ENCODE data around the gene NDUFS2. TPM values are rescaled to one million over a fixed set of nuclear protein-coding genes. Genes with fewer than 3 reads are reported as not detected.

Gene NDUFS2
- total and polyA plus RNA-seq, 9 of the 15 experiments (the other 6 are each of a cell fraction or from before 2014, with no cell fraction given): 70.0 to 176 (median 141) TPM

GRCh38 chr1:161219078-161219892, 17.1 kb downstream of the NDUFS2 start (continued):
- TF ChIP-seq, protein P1, sequence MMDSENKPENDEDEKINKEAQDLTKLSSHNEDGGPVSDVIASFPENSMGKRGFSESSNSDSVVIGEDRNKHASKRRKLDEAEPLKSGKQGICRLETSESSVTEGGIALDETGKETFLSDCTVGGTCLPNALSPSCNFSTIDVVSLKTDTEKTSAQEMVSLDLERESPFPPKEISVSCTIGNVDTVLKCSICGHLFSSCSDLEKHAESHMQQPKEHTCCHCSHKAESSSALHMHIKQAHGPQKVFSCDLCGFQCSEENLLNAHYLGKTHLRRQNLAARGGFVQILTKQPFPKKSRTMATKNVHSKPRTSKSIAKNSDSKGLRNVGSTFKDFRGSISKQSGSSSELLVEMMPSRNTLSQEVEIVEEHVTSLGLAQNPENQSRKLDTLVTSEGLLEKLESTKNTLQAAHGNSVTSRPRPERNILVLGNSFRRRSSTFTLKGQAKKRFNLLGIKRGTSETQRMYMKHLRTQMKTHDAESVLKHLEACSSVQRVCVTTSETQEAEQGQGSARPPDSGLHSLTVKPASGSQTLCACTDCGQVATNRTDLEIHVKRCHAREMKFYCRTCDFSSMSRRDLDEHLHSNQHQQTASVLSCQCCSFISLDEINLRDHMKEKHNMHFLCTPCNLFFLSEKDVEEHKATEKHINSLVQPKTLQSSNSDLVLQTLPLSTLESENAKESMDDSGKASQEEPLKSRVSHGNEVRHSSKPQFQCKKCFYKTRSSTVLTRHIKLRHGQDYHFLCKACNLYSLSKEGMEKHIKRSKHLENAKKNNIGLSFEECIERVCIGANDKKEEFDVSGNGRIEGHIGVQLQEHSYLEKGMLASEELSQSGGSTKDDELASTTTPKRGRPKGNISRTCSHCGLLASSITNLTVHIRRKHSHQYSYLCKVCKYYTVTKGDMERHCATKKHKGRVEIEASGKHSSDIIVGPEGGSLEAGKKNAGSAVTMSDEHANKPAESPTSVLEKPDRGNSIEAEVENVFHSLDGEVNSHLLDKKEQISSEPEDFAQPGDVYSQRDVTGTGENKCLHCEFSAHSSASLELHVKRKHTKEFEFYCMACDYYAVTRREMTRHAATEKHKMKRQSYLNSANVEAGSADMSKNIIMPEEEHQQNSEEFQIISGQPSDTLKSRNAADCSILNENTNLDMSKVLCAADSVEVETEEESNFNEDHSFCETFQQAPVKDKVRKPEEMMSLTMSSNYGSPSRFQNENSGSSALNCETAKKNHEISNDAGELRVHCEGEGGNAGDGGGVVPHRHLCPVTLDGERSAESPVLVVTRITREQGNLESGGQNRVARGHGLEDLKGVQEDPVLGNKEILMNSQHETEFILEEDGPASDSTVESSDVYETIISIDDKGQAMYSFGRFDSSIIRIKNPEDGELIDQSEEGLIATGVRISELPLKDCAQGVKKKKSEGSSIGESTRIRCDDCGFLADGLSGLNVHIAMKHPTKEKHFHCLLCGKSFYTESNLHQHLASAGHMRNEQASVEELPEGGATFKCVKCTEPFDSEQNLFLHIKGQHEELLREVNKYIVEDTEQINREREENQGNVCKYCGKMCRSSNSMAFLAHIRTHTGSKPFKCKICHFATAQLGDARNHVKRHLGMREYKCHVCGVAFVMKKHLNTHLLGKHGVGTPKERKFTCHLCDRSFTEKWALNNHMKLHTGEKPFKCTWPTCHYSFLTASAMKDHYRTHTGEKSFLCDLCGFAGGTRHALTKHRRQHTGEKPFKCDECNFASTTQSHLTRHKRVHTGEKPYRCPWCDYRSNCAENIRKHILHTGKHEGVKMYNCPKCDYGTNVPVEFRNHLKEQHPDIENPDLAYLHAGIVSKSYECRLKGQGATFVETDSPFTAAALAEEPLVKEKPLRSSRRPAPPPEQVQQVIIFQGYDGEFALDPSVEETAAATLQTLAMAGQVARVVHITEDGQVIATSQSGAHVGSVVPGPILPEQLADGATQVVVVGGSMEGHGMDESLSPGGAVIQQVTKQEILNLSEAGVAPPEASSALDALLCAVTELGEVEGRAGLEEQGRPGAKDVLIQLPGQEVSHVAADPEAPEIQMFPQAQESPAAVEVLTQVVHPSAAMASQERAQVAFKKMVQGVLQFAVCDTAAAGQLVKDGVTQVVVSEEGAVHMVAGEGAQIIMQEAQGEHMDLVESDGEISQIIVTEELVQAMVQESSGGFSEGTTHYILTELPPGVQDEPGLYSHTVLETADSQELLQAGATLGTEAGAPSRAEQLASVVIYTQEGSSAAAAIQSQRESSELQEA (IDR thresholded peaks at IDR 0.05; ENCODE audit: low read depth): no peak
- no peak for TF ChIP-seq SPI1 (IDR thresholded peaks at IDR 0.05; ENCODE audit: borderline replicate concordance, low read depth, low read length)
- no peak for TF ChIP-seq MTF1 (CRISPR knock-in tag; IDR thresholded peaks at IDR 0.05; ENCODE audit: borderline replicate concordance)
- TF ChIP-seq CXXC5 (CRISPR knock-in tag; IDR thresholded peaks at IDR 0.05): no peak
- no peak for TF ChIP-seq FOS (IDR thresholded peaks at IDR 0.05; ENCODE audit: extremely low read depth, insufficient read length)
- TF ChIP-seq, protein P2, sequence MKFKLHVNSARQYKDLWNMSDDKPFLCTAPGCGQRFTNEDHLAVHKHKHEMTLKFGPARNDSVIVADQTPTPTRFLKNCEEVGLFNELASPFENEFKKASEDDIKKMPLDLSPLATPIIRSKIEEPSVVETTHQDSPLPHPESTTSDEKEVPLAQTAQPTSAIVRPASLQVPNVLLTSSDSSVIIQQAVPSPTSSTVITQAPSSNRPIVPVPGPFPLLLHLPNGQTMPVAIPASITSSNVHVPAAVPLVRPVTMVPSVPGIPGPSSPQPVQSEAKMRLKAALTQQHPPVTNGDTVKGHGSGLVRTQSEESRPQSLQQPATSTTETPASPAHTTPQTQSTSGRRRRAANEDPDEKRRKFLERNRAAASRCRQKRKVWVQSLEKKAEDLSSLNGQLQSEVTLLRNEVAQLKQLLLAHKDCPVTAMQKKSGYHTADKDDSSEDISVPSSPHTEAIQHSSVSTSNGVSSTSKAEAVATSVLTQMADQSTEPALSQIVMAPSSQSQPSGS (CRISPR knock-in tag; IDR thresholded peaks at IDR 0.05): no peak
- TF ChIP-seq OTX1 (CRISPR knock-in tag; IDR thresholded peaks at IDR 0.05): no peak
- TF ChIP-seq ZNF79 (CRISPR knock-in tag; IDR thresholded peaks at IDR 0.05; ENCODE audit: low read depth): no peak
- TF ChIP-seq, protein P3, sequence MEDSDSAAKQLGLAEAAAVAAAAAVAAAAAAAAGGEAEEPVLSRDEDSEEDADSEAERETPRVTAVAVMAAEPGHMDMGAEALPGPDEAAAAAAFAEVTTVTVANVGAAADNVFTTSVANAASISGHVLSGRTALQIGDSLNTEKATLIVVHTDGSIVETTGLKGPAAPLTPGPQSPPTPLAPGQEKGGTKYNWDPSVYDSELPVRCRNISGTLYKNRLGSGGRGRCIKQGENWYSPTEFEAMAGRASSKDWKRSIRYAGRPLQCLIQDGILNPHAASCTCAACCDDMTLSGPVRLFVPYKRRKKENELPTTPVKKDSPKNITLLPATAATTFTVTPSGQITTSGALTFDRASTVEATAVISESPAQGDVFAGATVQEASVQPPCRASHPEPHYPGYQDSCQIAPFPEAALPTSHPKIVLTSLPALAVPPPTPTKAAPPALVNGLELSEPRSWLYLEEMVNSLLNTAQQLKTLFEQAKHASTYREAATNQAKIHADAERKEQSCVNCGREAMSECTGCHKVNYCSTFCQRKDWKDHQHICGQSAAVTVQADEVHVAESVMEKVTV (CRISPR knock-in tag; IDR thresholded peaks at IDR 0.05): no peak
- no peak for TF ChIP-seq GATAD2A (IDR thresholded peaks at IDR 0.05)
- no peak for TF ChIP-seq CREM (IDR thresholded peaks at IDR 0.05; ENCODE audit: low read depth)
- TF ChIP-seq XRCC5 (IDR thresholded peaks at IDR 0.05; ENCODE audit: low read depth, low read length): no peak
- no peak for TF ChIP-seq NONO (IDR thresholded peaks at IDR 0.05; ENCODE audit: low read depth in 2 of 2, low read length in 1 of 2)
